NCI-H2081 (cell line): ENCODE measurements around the gene LEF1.

Experiments
- DNase-seq, 2 experiments: peaks; one replicate each; lab custom pipeline; 2025; lab: John Stamatoyannopoulos, UW

Gene LEF1

GRCh38 chr4:108168671-108169523 is at the start of gene LEF1:
LEF1 (minus strand) TSS chr4:108168932; CDS start chr4:108167767, 1,165 bp downstream.
- peak; percentile 43 to 61 for DNase-seq

GRCh38 chr4:108216510-108216909 is 47.8 kb upstream of the LEF1 start:
- DNase-seq, result no peak

GRCh38 chr4:108215055-108215454 is 46.3 kb upstream of the LEF1 start:
- no peak for DNase-seq

- DNase-seq, result no peak
Observed at GRCh38 chr4:108213723-108214122, 45.0 kb upstream of the LEF1 start.

GRCh38 chr4:108213308-108213707 is 44.6 kb upstream of the LEF1 start:
- no peak for DNase-seq

GRCh38 chr4:108210989-108211835 is 42.5 kb upstream of the LEF1 start:
- no peak for DNase-seq

GRCh38 chr4:108209489-108209888 is 40.8 kb upstream of the LEF1 start:
- DNase-seq, result no peak

- DNase-seq, result no peak
Observed at GRCh38 chr4:108205859-108206258, 37.1 kb upstream of the LEF1 start.

- DNase-seq, result no peak
Observed at GRCh38 chr4:108204518-108204917, 35.8 kb upstream of the LEF1 start.

GRCh38 chr4:108203377-108203776 is 34.6 kb upstream of the LEF1 start:
- DNase-seq, result no peak

GRCh38 chr4:108201774-108202173 is 33.0 kb upstream of the LEF1 start:
- DNase-seq, result no peak

- no peak for DNase-seq
Observed at GRCh38 chr4:108199881-108200280, 31.1 kb upstream of the LEF1 start.

- peak in 1 of 2 experiments; percentile 19 for DNase-seq
Observed at GRCh38 chr4:108193886-108194672, 25.3 kb upstream of the LEF1 start.

GRCh38 chr4:108192935-108193334 is 24.2 kb upstream of the LEF1 start:
- no peak for DNase-seq

GRCh38 chr4:108192056-108192455 is 23.3 kb upstream of the LEF1 start:
- DNase-seq, result peak; percentile 41 to 48

- DNase-seq, result no peak
Observed at GRCh38 chr4:108191269-108191914, 22.7 kb upstream of the LEF1 start.

- DNase-seq, result no peak
Observed at GRCh38 chr4:108188770-108189169, 20.0 kb upstream of the LEF1 start.

- no peak for DNase-seq
Observed at GRCh38 chr4:108185252-108185651, 16.5 kb upstream of the LEF1 start.

- no peak for DNase-seq
Observed at GRCh38 chr4:108184453-108185049, 15.8 kb upstream of the LEF1 start.

GRCh38 chr4:108181704-108182103 is 13.0 kb upstream of the LEF1 start:
- DNase-seq, result no peak

- no peak for DNase-seq
Observed at GRCh38 chr4:108180513-108180912, 11.8 kb upstream of the LEF1 start.
